ENCODE measurements around the gene MRAP.

Gene MRAP

GRCh38 chr21:32285476-32285875 lies 13.2 kb upstream of the MRAP start:
- Histone ChIP-seq H3K4me1 (no peaks in the 10 kb centered on the region), H3K27me3 (no peaks in the 10 kb centered on the region), H3K9me3 (no peaks in the 10 kb centered on the region), H3K4me3 (ENCODE audit: low read depth, low read length) (no peak overlapping the region), H3K36me3 (no peaks in the 10 kb centered on the region)
- no peak for TF ChIP-seq CTCF (IDR thresholded peaks at IDR 0.05; ENCODE audit: low read depth, low read length)
- DNase-seq: no peak

GRCh38 chr21:32297449-32297848 lies 1.2 kb upstream of the MRAP start:
- TF ChIP-seq CTCF (IDR thresholded peaks at IDR 0.05; ENCODE audit: low read depth, low read length): no peak
- DNase-seq: no peak
- Histone ChIP-seq H3K4me1 (no peaks in the 10 kb centered on the region), H3K4me3 (ENCODE audit: low read depth, low read length) (no peak overlapping the region), H3K27me3 (no peaks in the 10 kb centered on the region), H3K36me3 (peaks cover 5% of the 10 kb centered on the region; the same call in 1 of the 2 replicates), H3K9me3 (no peaks in the 10 kb centered on the region)

- no peaks in the 10 kb centered on the region for H3K9me3 ChIP-seq
- TF ChIP-seq CTCF (IDR thresholded peaks at IDR 0.05; ENCODE audit: low read depth, low read length): no peak
- DNase-seq: no peak
- no peak overlapping the region for H3K4me3 ChIP-seq (ENCODE audit: low read depth, low read length)
- no peaks in the 10 kb centered on the region for H3K4me1 ChIP-seq
- no peaks in the 10 kb centered on the region for H3K27me3 ChIP-seq
- peaks cover 5% of the 10 kb centered on the region; the same call in 1 of the 2 replicates for H3K36me3 ChIP-seq
Measured at GRCh38 chr21:32298148-32298559, 501 bp upstream of the MRAP start.

- DNase-seq: no peak
- no peaks in the 10 kb centered on the region for H3K9me3 ChIP-seq
- H3K4me1 ChIP-seq: no peaks in the 10 kb centered on the region
- H3K4me3 ChIP-seq (ENCODE audit: low read depth, low read length): no peak overlapping the region
- no peaks in the 10 kb centered on the region for H3K27me3 ChIP-seq
- no peak for TF ChIP-seq CTCF (IDR thresholded peaks at IDR 0.05; ENCODE audit: low read depth, low read length)
- H3K36me3 ChIP-seq: peaks cover 5% of the 10 kb centered on the region; the same call in 1 of the 2 replicates
Measured at GRCh38 chr21:32299695-32300094, 1.0 kb downstream of the MRAP start.

- Histone ChIP-seq H3K4me3 (ENCODE audit: low read depth, low read length) (no peak overlapping the region), H3K36me3 (peaks cover 5% of the 10 kb centered on the region; the same call in 1 of the 2 replicates), H3K9me3 (no peaks in the 10 kb centered on the region), H3K27me3 (no peaks in the 10 kb centered on the region), H3K4me1 (no peaks in the 10 kb centered on the region)
- no peak for DNase-seq
- TF ChIP-seq CTCF (IDR thresholded peaks at IDR 0.05; ENCODE audit: low read depth, low read length): no peak
Measured at GRCh38 chr21:32300117-32300681, 1.5 kb downstream of the MRAP start.

GRCh38 chr21:32301596-32301995 lies 2.9 kb downstream of the MRAP start:
- Histone ChIP-seq H3K4me3 (ENCODE audit: low read depth, low read length) (no peak overlapping the region), H3K27me3 (no peaks in the 10 kb centered on the region), H3K36me3 (peaks cover 6% of the 10 kb centered on the region), H3K4me1 (no peaks in the 10 kb centered on the region), H3K9me3 (no peaks in the 10 kb centered on the region)
- TF ChIP-seq CTCF (IDR thresholded peaks at IDR 0.05; ENCODE audit: low read depth, low read length): no peak
- DNase-seq: no peak

Measured in BE2C (cell line).